ENCODE measurements around the gene FNDC3B.

DNA sequence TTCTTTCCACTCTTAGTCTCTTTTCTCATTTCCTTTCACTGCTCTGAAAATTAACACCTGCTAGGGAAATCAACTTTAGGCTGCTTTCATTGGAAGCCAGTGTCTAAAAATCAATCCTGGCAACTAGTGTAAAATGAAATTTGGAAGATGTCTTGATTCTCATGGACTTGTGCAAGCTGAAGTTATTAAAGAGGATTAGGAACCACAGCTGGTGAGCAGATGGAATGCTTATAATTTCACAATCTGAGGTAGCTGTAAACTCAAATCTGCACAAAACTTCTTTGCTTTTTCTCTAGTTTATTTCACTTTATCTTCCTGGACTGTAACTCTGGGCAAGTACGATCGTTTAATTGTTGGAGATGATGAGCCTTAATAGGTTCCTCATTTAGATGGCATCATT lies 233.3 kb downstream of the FNDC3B start:
- TF ChIP-seq POLR2A (IDR thresholded peaks at IDR 0.05; ENCODE audit: extremely low read depth, insufficient read length) (no peak), MYC (IDR thresholded peaks at IDR 0.05; ENCODE audit: low read depth, low read length) (no peak)
- TF ChIP-seq, protein P1, sequence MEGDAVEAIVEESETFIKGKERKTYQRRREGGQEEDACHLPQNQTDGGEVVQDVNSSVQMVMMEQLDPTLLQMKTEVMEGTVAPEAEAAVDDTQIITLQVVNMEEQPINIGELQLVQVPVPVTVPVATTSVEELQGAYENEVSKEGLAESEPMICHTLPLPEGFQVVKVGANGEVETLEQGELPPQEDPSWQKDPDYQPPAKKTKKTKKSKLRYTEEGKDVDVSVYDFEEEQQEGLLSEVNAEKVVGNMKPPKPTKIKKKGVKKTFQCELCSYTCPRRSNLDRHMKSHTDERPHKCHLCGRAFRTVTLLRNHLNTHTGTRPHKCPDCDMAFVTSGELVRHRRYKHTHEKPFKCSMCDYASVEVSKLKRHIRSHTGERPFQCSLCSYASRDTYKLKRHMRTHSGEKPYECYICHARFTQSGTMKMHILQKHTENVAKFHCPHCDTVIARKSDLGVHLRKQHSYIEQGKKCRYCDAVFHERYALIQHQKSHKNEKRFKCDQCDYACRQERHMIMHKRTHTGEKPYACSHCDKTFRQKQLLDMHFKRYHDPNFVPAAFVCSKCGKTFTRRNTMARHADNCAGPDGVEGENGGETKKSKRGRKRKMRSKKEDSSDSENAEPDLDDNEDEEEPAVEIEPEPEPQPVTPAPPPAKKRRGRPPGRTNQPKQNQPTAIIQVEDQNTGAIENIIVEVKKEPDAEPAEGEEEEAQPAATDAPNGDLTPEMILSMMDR (IDR thresholded peaks at IDR 0.05; ENCODE audit: low read depth, low read length), result no peak
- TF ChIP-seq, protein P2, sequence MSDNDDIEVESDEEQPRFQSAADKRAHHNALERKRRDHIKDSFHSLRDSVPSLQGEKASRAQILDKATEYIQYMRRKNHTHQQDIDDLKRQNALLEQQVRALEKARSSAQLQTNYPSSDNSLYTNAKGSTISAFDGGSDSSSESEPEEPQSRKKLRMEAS (IDR thresholded peaks at IDR 0.05; ENCODE audit: low read depth, low read length), result no peak
